HepG2 (cell line): ENCODE data around the gene MASP2. TPM values are rescaled to one million over a fixed set of nuclear protein-coding genes. Genes with fewer than 3 reads are reported as not detected.

ENCODE experiments used
- ATAC-seq: fragments of 200-7000 bp; cut with Tn5 transposase; 3 replicates; pipeline ENCODE4 v1.9.1; 2020; ENCODE audit warnings: mild to moderate bottlenecking, moderate library complexity
- BruUV-seq: library from RNA; stranded (reverse); fragments of 400-500 nt; replicated peaks from 2 replicates; lab custom pipeline; 2021; lab: Mats Ljungman, UMichigan
- CTCF ChIA-PET: fragments of 300-600 bp; formaldehyde crosslinking; extraction: SDS; loops from one replicate; lab custom pipeline; 2021; ENCODE audit warnings: low total read pairs, inconsistent platforms, low intra/inter-chr PET ratio; lab: Yijun Ruan, JAX
- POLR2A ChIA-PET: fragments of 350-600 bp; sonication (Branson Sonifier 250); formaldehyde crosslinking; loops from one replicate; lab custom pipeline; 2020; ENCODE audit warnings: antibody characterized with exemption, inconsistent platforms; lab: Yijun Ruan, JAX
- DNase-seq: peaks from one replicate; pipeline ENCODE4 v3.0.0-alpha.2; 2015; ENCODE audit warnings: low spot score
- FAIRE-seq: peaks from 3 replicates; lab custom pipeline; 2011; peaks lifted over from hg19 to GRCh38; lab: Jason Lieb, UNC
- H2AFZ ChIP-seq: one replicate; pipeline ENCODE4 v1.6.1; 2011; ENCODE audit warnings: low read length, inconsistent platforms
- H3K27ac ChIP-seq: fragments of 300-600 bp; 3 replicates; pipeline ENCODE4 v1.8.0; 2011; ENCODE audit warnings: mixed run types, mild to moderate bottlenecking, mixed read lengths, low read length, inconsistent platforms; ENCODE audit not compliant: insufficient read depth; ENCODE audit errors: extremely low read length
- H3K27me3 ChIP-seq, 2 experiments: fragments of 200-600 bp in 1 of 2; 2 replicates in 1 of 2; 3 replicates in 1 of 2; pipeline versions ENCODE4 v1.6.0 to v1.8.0; 2011; ENCODE audit warnings: low read length in 2 of 2, mild to moderate bottlenecking in 2 of 2, moderate library complexity in 2 of 2, inconsistent platforms in 1 of 2; ENCODE audit not compliant: insufficient read depth in 2 of 2, control insufficient read depth in 1 of 2
- H3K36me3 ChIP-seq, 2 experiments: fragments of 200-600 bp in 1 of 2; replicated peaks in 1 of 2; 2 replicates in 1 of 2; 3 replicates in 1 of 2; pipeline versions ENCODE4 v1.5.1 to v1.8.0; 2011; ENCODE audit warnings: low read length in 2 of 2, inconsistent platforms in 1 of 2; ENCODE audit not compliant: insufficient read depth in 2 of 2, control insufficient read depth in 1 of 2
- H3K4me1 ChIP-seq: 2 replicates; pipeline ENCODE4 v1.5.1; 2012; ENCODE audit warnings: low read length, inconsistent platforms; ENCODE audit not compliant: insufficient read depth
- H3K4me2 ChIP-seq: 2 replicates; pipeline ENCODE4 v1.6.0; 2011; ENCODE audit warnings: low read depth, low read length, inconsistent platforms
- H3K4me3 ChIP-seq, 3 experiments: fragments of 200-600 bp in 1 of 3; sonication (generic), shearing (Covaris generic) in 1 of 3; replicated peaks in 1 of 3; 2 replicates each; pipeline ENCODE4 v1.5.1; 2011 to 2016; ENCODE audit warnings: low read length in 3 of 3, inconsistent platforms in 2 of 3, low read depth in 2 of 3, mild to moderate bottlenecking in 2 of 3, control low read depth in 1 of 3, mixed read lengths in 1 of 3; ENCODE audit not compliant: insufficient read depth in 1 of 3
- H3K79me2 ChIP-seq: one replicate; pipeline ENCODE4 v1.6.1; 2011; ENCODE audit warnings: low read length, inconsistent platforms; ENCODE audit not compliant: insufficient read depth
- H3K9ac ChIP-seq: 2 replicates; pipeline ENCODE4 v1.6.0; 2011; ENCODE audit warnings: mild to moderate bottlenecking, low read depth, low read length, inconsistent platforms; ENCODE audit not compliant: insufficient read depth
- H3K9me3 ChIP-seq: 2 replicates; pipeline ENCODE4 v1.5.1; 2012; ENCODE audit warnings: mild to moderate bottlenecking, low read length
- H4K20me1 ChIP-seq: 2 replicates; pipeline ENCODE4 v1.6.0; 2011; ENCODE audit warnings: inconsistent platforms, mild to moderate bottlenecking, low read length, moderate library complexity; ENCODE audit not compliant: insufficient read depth
- ARID3A ChIP-seq: IDR thresholded peaks from 2 replicates; pipeline ENCODE4 v1.6.1; 2012; ENCODE audit warnings: low read depth, low read length, improper control_type of control experiment
- ARID5B ChIP-seq: IDR thresholded peaks from 2 replicates; pipeline ENCODE4 v1.4.0; 2020; ENCODE audit warnings: mild to moderate bottlenecking, missing genetic modification reagents
- NONO ChIP-seq, 2 experiments: fragments of 450-650 bp in 1 of 2; sonication (generic) in 1 of 2; formaldehyde crosslinking in 1 of 2; IDR thresholded peaks in 1 of 2; conservative IDR thresholded peaks in 1 of 2; 2 replicates each; pipeline versions ENCODE4 v1.6.1 to v1.8.0; 2017 to 2022; ENCODE audit warnings: mild to moderate bottlenecking in 1 of 2, missing genetic modification reagents in 1 of 2, moderate library complexity in 1 of 2
- NR2F2 ChIP-seq: IDR thresholded peaks from 2 replicates; pipeline ENCODE4 v1.6.1; 2012; ENCODE audit warnings: low read depth, inconsistent platforms, borderline replicate concordance
- RORA ChIP-seq: sonication (generic); formaldehyde crosslinking; IDR thresholded peaks from 2 replicates; pipeline ENCODE4 v1.5.0; 2020; ENCODE audit warnings: mild to moderate bottlenecking, missing genetic modification reagents, moderate library complexity
- SYNCRIP ChIP-seq: fragments of 200-400 bp; formaldehyde crosslinking; IDR thresholded peaks from 2 replicates; pipeline ENCODE4 v1.6.1; 2018; ENCODE audit warnings: mild to moderate bottlenecking, low read depth, low read length; ENCODE audit not compliant: insufficient read depth
- U2AF2 ChIP-seq: fragments of 200-400 bp; formaldehyde crosslinking; IDR thresholded peaks from 2 replicates; pipeline ENCODE4 v1.6.1; 2017; ENCODE audit warnings: low read depth, mild to moderate bottlenecking, low read length
- ZNF557 ChIP-seq: sonication (generic); formaldehyde crosslinking; IDR thresholded peaks from 2 replicates; pipeline ENCODE4 v1.4.0; 2020; ENCODE audit warnings: missing genetic modification reagents
- ZNF678 ChIP-seq: sonication (generic); formaldehyde crosslinking; IDR thresholded peaks from 2 replicates; pipeline ENCODE4 v1.4.0; 2020; ENCODE audit warnings: mild to moderate bottlenecking, missing genetic modification reagents
- ZNF747 ChIP-seq: sonication (generic); formaldehyde crosslinking; IDR thresholded peaks from 2 replicates; pipeline ENCODE4 v1.8.1; 2023; ENCODE audit warnings: missing genetic modification reagents, mild to moderate bottlenecking, borderline replicate concordance
- ZNF775 ChIP-seq: sonication (generic); formaldehyde crosslinking; IDR thresholded peaks from 2 replicates; pipeline ENCODE4 v1.4.0; 2020; ENCODE audit warnings: missing genetic modification reagents, mild to moderate bottlenecking, moderate library complexity, borderline replicate concordance
- WGBS: methylation state at CpG from one replicate; pipeline ENCODE4 v1.1.6; 2017; ENCODE audit warnings: low lambda C conversion rate; 5-methylcytosine and 5-hydroxymethylcytosine counted together
- in situ Hi-C: cut with HindIII; loops from 2 replicates; pipeline ENCODE4 v1.10.0; 2017; ENCODE audit warnings: low pct_unique_long_range_greater_than_20kb; ENCODE audit not compliant: extremely low pct_ligation_motif_present
- intact Hi-C: fragments of 100-400 bp; cut with micrococcal nuclease; formaldehyde crosslinking; loops from one replicate; pipeline ENCODE4 v1.10.0; 2022; ENCODE audit not compliant: unreplicated experiment
- polyA plus RNA-seq, 8 experiments: library from polyadenylated mRNA; depleted of rRNA in 3 of 8; stranded (reverse) in 7 of 8; unstranded in 1 of 8; fragments of >200 nt; fragmentation: Illumina TruSeq in 4 of 8; extraction: Trizol in 4 of 8; gene quantifications; 2 replicates each; pipeline versions ENCODE4 v1.2.1 to v1.2.3, GENCODE V29; 2011 to 2016; ENCODE audit warnings: low read depth in 4 of 8, missing spikeins in 1 of 8, mixed read lengths in 1 of 8; ENCODE audit not compliant: insufficient read depth in 1 of 8
- total RNA-seq, 5 experiments: library from RNA; depleted of rRNA; stranded (reverse); fragments of >200 nt; fragmentation: Illumina TruSeq; extraction: Trizol; gene quantifications; 2 replicates each; pipeline ENCODE4 v1.2.3, GENCODE V29; 2016; ENCODE audit warnings: low read depth in 1 of 5

The MASP2 gene
- total and polyA plus RNA-seq, 2 of the 13 experiments (the other 11 are each of a cell fraction or from before 2014, with no cell fraction given) = 7.1 to 11.8 TPM

- intact Hi-C loops = no loop called here
- Histone ChIP-seq H3K9ac (no peak overlapping the region), H3K79me2 (no peaks in the 10 kb centered on the region), H3K4me1 (peaks cover 20% of the 10 kb centered on the region), H3K9me3 (no peaks in the 10 kb centered on the region), H3K27me3 (no peaks in the 10 kb centered on the region), H4K20me1 (no peaks in the 10 kb centered on the region), H3K27ac (no peak overlapping the region)
- ChIA-PET CTCF (no interaction called here), POLR2A (no interaction called here)
- 49% methylated on average over 3 of the region's 3 CpGs for WGBS
- FAIRE-seq = no peak
- TF ChIP-seq NONO (IDR thresholded peaks at IDR 0.05) (no peak), NONO (CRISPR knock-in tag; conservative IDR thresholded peaks at IDR 0.05) (no peak), ARID5B (CRISPR knock-in tag) (no peak), ZNF775 (CRISPR knock-in tag) (no peak)
- TF ChIP-seq, all 625 proteins: peak for 0
- DNase-seq (no peak), ATAC-seq (no peak)
- BruUV-seq = no TSS peak
- Histone ChIP-seq H3K36me3 (no peaks in the 10 kb centered on the region), H3K4me3 (no peak overlapping the region), H2AFZ (no peak overlapping the region), H3K4me2 (no peak overlapping the region)
- in situ Hi-C loops = loop anchor here (25.0 kb wide), 1 partner anchor 595 kb away; no protein-coding TSS in a partner anchor
Measured at GRCh38 chr1:11042065-11042464, 5.0 kb downstream of the MASP2 start.

- ChIA-PET CTCF (no interaction called here), POLR2A (no interaction called here)
- H3K4me1 ChIP-seq = peaks cover 10% of the 10 kb centered on the region
- ATAC-seq (no peak), FAIRE-seq (no peak), DNase-seq (no peak)
- no peak overlapping the region for H3K27ac ChIP-seq
- no peak overlapping the region for H3K9ac ChIP-seq
- no peaks in the 10 kb centered on the region for H4K20me1 ChIP-seq
- in situ Hi-C loops (loop anchor here (25.0 kb wide), 1 partner anchor 596 kb away; no protein-coding TSS in a partner anchor), intact Hi-C loops (no loop called here)
- no peaks in the 10 kb centered on the region for H3K36me3 ChIP-seq
- no TSS peak for BruUV-seq
- H3K27me3 ChIP-seq = no peaks in the 10 kb centered on the region
- no peak overlapping the region for H3K4me3 ChIP-seq
- H3K9me3 ChIP-seq = no peaks in the 10 kb centered on the region
- H2AFZ ChIP-seq = no peak overlapping the region
- no peak overlapping the region for H3K4me2 ChIP-seq
- H3K79me2 ChIP-seq = no peaks in the 10 kb centered on the region
- TF ChIP-seq ARID3A (no peak), ZNF678 (CRISPR knock-in tag) (no peak), NR2F2 (no peak), ZNF747 (no peak), U2AF2 (no peak), ZNF557 (CRISPR knock-in tag) (no peak), RORA (no peak), SYNCRIP (no peak)
Measured at GRCh38 chr1:11041048-11041447, 6.0 kb downstream of the MASP2 start.
